CD4-positive, alpha-beta T cell treated with Interferon alpha-2 for 1 hour (primary cell): Measurements from ENCODE around the gene PIP4K2A.
"Not testable (repeated sequence)": the region's sequence is repeated elsewhere in the genome, so short reads cannot be mapped to it uniquely, and the experiment has no call there.

ENCODE experiments used
- DNase-seq, 2 donors: peaks; one replicate each; pipeline ENCODE4 v3.0.0-alpha.2; 2020 to 2022

Gene PIP4K2A

GRCh38 chr10:22504766-22505165 lies 209.6 kb downstream of the PIP4K2A start:
- DNase-seq, result no peak

DNA sequence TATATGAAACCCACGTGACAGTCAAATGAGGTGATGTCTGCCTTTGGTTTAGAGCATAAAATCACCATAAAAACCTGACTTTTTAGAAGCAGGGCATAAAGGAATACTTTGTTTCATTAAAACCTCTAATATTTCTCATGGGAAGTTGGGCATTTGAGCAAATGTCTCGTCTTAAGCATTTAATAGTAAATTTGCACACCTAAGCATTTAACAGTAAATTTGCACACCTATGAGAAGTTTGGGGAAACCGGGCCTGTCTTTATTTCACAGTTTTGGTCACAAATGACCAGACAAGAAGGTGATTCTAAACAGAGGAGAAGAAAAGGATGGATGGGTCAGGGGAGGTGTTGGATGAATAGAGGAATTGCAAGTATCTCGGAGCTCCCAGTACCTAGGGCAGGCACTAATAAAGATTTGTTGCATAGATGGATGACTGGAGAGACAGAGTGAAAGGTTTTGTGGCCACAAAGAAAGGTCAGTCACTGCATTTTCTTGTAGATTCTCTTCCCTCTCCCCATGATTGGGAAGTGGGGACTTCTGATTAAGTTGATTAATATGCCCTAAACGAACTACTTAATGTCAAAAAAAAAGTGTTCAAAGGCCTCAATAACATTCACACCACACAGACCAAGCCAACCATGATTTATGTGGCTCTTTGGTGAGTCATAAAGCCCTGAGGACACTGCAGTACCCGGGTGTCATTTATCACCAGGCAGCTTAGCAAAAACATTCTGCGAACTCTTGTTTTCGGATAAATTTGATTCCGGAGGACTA lies 210.9 kb downstream of the PIP4K2A start:
- peak in 1 of 2 donors; percentile 17 for DNase-seq

DNA sequence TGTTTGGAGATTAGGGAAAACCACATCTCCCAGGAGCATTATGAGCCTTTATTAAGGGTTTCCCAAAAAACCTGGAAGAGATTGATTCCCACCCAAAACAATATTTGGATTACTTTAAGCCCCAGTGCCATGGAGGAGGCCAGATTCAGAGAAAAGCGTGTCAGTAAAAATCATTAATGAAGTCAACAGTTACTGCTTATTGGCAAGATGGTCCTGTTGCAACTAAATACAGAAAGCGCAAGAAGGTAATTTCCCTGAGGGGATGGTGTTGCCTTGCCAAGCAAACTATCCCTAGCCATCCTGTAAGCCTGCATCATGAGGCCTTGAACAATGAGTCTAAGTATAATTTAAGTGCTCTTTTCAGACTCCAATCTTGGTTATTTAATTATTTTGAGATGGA lies 212.5 kb downstream of the PIP4K2A start:
- no peak for DNase-seq

DNA sequence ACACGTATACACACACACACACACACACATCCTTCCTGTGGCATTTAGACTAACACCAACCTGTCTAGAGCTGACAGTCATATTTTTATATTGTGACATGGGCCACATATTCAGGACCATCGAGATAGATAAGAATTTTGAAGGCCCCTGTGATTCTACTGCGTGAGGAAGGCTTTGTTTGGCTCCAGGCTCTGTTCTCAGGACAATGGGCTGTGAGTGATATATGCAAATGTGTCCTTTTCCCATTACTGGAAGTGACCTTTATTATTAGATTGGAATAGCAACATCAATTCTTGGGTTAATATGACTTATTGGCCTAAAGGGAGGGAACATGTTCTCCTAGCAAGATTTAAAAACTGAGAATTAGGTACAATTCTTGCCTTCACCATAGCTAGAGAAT lies 213.0 kb downstream of the PIP4K2A start:
- no peak for DNase-seq

GRCh38 chr10:22500656-22501340 lies 213.6 kb downstream of the PIP4K2A start:
- DNase-seq, result no peak

DNA sequence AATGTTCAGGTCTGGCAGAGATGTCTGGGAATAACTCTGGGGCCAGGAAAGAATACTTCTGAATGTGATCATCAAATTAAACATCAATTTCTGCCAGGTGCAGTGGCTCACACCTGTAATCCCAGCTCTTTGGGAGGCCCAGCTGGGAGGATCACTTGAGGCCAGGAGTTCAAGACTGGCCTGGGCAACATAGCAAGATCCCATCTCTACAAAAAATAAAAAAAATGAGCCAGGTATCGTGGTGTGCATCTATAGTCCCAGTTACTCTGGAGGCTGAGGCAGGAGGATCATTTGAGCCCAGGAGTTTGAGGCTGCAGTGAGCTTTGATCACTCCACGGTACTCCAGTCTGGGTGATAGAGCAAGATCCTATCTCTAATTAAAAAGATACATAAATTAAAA lies 214.4 kb downstream of the PIP4K2A start:
- not testable (repeated sequence) for DNase-seq

DNA sequence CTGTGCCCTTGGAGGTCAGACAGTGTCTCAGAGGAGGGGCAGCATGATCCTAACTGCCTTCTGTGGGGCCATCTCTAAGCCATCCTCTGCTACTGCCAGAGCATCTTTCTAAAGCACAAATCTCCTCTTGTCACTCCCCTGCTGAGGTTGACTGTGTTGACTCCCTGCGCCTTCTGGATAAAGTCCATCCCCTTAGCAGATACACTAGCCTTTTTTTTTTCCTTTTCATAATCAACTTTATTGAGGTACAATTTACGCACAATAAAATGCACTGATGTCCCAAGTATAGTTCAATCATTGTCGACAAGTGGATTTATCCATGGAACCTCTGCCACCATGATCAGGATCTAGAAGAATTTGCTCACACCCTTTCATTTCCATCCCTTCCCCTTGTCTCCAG lies 219.0 kb downstream of the PIP4K2A start:
- DNase-seq, result no peak

GRCh38 chr10:22494007-22494406 lies 220.4 kb downstream of the PIP4K2A start:
- no peak for DNase-seq

DNA sequence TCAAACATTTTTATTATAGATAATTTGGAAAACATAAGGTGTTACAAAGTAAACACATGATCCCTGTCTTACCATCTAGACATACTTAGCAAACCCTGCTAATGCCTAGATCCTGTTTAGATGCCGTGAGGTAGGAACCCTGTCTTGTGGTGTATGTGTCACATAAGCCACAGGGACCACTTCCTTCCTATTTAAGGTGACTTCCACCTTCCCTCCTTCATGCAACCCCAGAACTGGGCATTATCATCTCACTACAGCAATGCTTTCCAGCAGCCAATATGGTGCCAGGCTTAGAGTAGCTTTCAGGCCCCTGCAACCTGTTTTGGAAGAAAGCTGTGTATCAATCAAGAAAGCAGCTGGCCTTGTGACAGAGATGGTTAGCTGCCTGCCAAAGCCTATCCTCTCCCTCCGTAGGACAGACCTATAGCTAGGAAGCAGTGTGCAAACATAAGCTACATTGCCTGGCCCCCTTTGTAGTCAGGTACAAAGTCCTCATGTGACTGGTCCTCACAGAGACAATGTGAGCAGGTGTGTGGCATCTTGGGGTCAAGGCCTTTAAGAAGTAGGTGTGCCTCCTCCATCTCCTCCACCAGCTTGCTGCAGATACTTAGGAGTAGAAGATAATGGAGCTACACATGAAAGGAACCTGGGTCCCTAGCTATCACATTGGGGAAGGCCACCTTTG lies 222.3 kb downstream of the PIP4K2A start:
- DNase-seq, result peak in 1 of 2 donors; percentile 36

GRCh38 chr10:22491480-22491879 lies 222.9 kb downstream of the PIP4K2A start:
- DNase-seq, result no peak

DNA sequence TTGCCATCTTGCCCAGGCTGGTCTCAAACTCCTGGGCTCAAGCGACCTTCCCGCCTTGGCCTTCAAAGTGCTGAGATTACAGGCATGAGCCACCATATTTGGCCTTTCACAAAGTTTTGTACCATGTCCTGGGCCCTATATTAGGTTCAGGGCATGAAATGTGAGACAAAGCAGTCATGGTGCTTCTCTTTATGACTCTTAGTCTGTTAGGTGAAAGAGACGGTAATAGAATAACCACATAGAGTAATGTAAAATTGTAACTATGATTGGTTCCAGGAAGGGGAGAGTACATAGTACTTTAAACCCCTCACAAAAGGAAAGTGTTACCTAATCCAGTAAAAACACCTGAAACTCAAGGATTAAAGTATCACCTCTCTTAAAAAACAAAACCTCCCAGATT lies 224.4 kb downstream of the PIP4K2A start:
- DNase-seq, result no peak

DNA sequence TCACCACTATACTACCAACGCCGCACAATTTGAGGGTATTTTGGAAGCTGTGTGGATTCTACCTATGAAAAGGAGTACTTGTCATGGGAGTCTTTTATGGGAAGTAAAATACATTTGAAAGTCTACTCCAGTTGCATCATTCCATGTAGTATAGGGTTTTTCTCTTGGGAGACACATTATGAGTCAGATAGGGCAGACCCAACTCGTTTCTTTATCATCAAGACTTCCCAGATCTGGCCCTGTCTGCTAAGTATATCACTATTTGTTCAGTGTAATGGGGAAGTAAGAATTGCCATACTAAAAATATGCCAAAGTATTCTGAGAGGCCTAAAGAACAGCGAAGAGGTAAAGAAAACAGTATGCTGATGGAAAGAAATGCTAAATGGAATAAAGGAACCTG lies 224.9 kb downstream of the PIP4K2A start:
- no peak for DNase-seq

- DNase-seq, result no peak
Observed at GRCh38 chr10:22486431-22486830, 227.9 kb downstream of the PIP4K2A start.
